Activated T-helper 1 cell treated with anti-CD3 and anti-CD28 coated beads, Interleukin-12 subunit alpha, Interleukin-12 subunit beta, Interleukin-2, Interleukin-4 antibody, amounts not matched to agents 30 ng/mL and 10 ng/mL and 1 ng/mL, durations not matched to agents 14 hours and 24 hours and 36 hours (primary cell): Measurements from ENCODE around the gene TRMT2A. TPM values are rescaled to one million over a fixed set of nuclear protein-coding genes. Genes with fewer than 3 reads are reported as not detected.

Source experiments
- DNase-seq: peaks from one replicate; pipeline ENCODE4 v3.0.0; 2021; ENCODE audit warnings: low spot score
- H3K27ac Mint-ChIP-seq: one replicate; pipeline ENCODE4 v1.8.0; 2021; ENCODE audit warnings: mild to moderate bottlenecking, mixed read lengths
- H3K27me3 Mint-ChIP-seq: one replicate; pipeline ENCODE4 v1.8.0; 2022; ENCODE audit warnings: mild to moderate bottlenecking, moderate library complexity, mixed read lengths; ENCODE audit not compliant: insufficient read depth
- H3K36me3 Mint-ChIP-seq: one replicate; pipeline ENCODE4 v1.8.0; 2021; ENCODE audit warnings: low read depth, mixed read lengths
- H3K4me1 Mint-ChIP-seq: one replicate; pipeline ENCODE4 v1.8.0; 2021; ENCODE audit warnings: low read depth, mixed read lengths
- H3K4me3 Mint-ChIP-seq: one replicate; pipeline ENCODE4 v1.8.0; 2021; ENCODE audit warnings: mild to moderate bottlenecking, moderate library complexity, mixed read lengths
- H3K9me3 Mint-ChIP-seq: one replicate; pipeline ENCODE4 v1.8.0; 2021; ENCODE audit warnings: mixed read lengths
- intact Hi-C: fragments of 100-400 bp; cut with micrococcal nuclease; formaldehyde crosslinking; loops from one replicate; pipeline ENCODE4 v1.15.1; 2024
- total RNA-seq: library from RNA; stranded (reverse); gene quantifications from 2 replicates; pipeline ENCODE4 v1.2.3, GENCODE V29; 2022

Gene TRMT2A
- total RNA-seq, 1 donor from 2014 or later: 142 TPM

GRCh38 chr22:20066617-20067383, 50.2 kb downstream of the TRMT2A start:
- peaks cover 2% of the 10 kb centered on the region for H3K36me3 Mint-ChIP-seq
- H3K4me1 Mint-ChIP-seq: no peaks in the 10 kb centered on the region
- DNase-seq: no peak
- H3K27me3 Mint-ChIP-seq: no peaks in the 10 kb centered on the region
- intact Hi-C loops: no loop called here
- H3K9me3 Mint-ChIP-seq: no peaks in the 10 kb centered on the region
- no peak overlapping the region for H3K4me3 Mint-ChIP-seq
- H3K27ac Mint-ChIP-seq: no peak overlapping the region

DNA sequence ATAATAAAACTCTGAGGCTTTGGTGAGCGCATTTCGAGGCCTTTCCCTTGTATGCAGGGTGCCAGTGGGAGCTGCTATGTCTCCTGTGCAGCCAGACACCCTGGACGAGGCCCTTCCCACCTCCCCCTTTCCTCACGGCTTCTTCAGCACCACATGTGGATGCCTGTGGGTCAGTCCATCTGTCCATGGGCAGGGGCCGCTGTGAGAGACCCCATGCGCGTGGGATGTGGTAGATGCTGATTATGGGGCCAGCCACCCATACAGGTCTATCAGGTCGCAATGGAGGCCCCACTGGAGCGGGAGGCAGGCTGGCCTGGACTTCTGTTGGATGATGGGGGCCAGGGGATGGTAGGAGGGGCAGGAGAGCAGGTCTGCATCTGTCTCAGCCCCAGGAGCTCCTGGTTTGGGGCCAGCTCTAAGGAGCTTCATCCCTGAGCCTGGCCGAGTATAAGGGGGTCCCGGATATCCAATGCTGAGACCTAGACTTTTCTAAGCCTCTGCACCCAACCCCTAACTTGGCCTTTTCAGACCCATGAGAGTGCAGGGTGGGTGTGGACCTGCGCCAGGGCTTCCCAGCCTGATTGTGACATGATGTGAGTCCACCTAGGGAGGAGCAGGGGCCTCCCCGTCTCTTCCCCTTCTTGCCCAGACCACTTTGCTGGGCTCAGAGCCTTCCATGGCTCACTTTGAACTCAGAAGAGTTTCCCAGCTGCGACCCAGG, 51.0 kb downstream of the TRMT2A start:
- no peaks in the 10 kb centered on the region for H3K9me3 Mint-ChIP-seq
- no peaks in the 10 kb centered on the region for H3K4me1 Mint-ChIP-seq
- DNase-seq: no peak
- H3K36me3 Mint-ChIP-seq: peaks cover 2% of the 10 kb centered on the region
- no peak overlapping the region for H3K4me3 Mint-ChIP-seq
- intact Hi-C loops: no loop called here
- no peak overlapping the region for H3K27ac Mint-ChIP-seq
- no peaks in the 10 kb centered on the region for H3K27me3 Mint-ChIP-seq

- no peaks in the 10 kb centered on the region for H3K9me3 Mint-ChIP-seq
- DNase-seq: no peak
- no peak overlapping the region for H3K4me3 Mint-ChIP-seq
- peaks cover 5% of the 10 kb centered on the region for H3K36me3 Mint-ChIP-seq
- H3K4me1 Mint-ChIP-seq: peaks cover under 1% of the 10 kb centered on the region
- H3K27ac Mint-ChIP-seq: no peak overlapping the region
- H3K27me3 Mint-ChIP-seq: no peaks in the 10 kb centered on the region
- intact Hi-C loops: no loop called here
These were observed 52.3 kb downstream of the TRMT2A start for GRCh38 chr22:20064545-20065262.

DNA sequence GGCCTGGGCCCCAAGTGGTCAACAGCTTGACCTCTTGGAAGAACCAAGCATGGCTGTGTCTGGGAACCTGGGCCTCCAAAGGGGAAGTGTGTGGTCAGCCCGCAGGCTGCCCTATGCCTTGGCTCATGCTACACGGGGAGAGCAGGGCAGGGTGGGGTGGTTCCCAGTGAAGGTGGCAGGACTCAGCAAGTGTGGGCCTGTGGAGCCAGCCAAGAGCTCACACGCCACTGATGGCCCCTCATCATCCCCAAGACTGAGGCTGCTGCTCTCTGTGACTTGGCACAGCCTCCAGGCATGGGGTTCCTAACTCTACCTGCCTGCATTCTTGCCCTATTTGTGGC, 52.9 kb downstream of the TRMT2A start:
- intact Hi-C loops: no loop called here
- Mint-ChIP-seq H3K27me3 (no peaks in the 10 kb centered on the region), H3K27ac (no peak overlapping the region), H3K9me3 (no peaks in the 10 kb centered on the region), H3K4me1 (peaks cover 7% of the 10 kb centered on the region), H3K36me3 (peaks cover 5% of the 10 kb centered on the region), H3K4me3 (no peak overlapping the region)
- DNase-seq: no peak

DNA sequence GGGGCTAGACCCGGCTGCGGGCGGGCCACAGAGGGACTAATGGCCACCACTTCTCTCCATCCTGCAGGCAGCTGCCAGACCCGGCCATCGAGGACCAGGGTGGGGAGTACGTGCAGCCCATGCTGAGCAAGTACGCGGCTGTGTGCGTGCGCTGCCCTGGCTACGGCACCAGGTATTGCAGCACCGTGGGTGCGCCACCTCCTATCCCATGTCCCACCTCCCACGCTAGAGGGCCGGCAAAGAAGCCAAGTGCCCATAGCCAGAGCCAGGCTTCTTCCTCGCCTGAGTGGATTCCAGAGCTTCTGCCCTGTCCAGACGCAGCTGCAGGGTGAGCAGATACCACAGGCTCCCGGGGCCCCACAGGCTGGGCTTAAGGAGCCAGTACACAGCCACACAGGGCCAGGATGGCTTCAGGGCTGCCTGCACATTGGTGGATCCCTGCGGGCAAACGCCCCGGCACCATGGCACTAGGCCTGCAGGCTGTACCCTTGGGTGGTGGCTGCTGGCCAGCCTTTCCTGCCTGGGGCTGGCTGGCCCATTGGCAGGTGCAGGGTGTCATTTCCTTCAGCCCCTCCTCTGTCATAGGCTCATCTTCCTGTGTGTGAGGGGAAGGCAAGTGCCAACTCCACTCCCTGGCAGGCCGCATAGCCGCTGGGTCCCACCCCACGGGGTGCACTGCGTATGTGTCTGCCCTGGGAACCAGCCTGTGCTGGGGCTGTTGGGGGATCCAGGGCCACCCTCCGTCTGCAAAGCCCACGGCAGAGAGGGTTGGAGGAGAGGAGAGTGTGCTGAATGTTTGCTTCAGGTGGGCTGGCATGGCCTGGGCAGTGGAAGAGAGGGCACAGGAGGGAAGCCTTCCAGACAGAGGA, 53.5 kb downstream of the TRMT2A start:
- intact Hi-C loops: no loop called here
- H3K27ac Mint-ChIP-seq: no peak overlapping the region

DNA sequence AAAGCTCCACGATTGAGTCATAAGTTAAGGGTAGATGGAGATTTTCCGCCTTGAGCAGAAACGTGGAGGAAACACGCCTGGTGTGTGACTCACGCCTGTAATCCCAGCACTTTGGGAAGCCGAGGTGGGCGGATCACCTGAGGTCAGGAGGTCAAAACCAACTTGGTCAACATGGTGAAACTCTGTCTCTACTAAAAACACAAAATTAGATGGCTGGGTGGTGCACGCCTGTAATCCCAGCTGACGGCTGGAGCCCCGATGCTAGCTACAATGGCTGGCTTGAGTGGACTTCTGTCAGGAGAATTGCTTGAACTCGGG, 54.3 kb downstream of the TRMT2A start:
- no peak for DNase-seq
- intact Hi-C loops: no loop called here
- no peaks in the 10 kb centered on the region for H3K9me3 Mint-ChIP-seq
- peaks cover 11% of the 10 kb centered on the region for H3K36me3 Mint-ChIP-seq
- no peak overlapping the region for H3K27ac Mint-ChIP-seq
- no peak overlapping the region for H3K4me3 Mint-ChIP-seq
- H3K27me3 Mint-ChIP-seq: no peaks in the 10 kb centered on the region
- H3K4me1 Mint-ChIP-seq: peaks cover 12% of the 10 kb centered on the region

More for the DNA sequence above, 53.5 kb downstream of the TRMT2A start:
- peaks cover 10% of the 10 kb centered on the region for H3K36me3 Mint-ChIP-seq
- peaks cover 12% of the 10 kb centered on the region for H3K4me1 Mint-ChIP-seq
- H3K27me3 Mint-ChIP-seq: no peaks in the 10 kb centered on the region
- DNase-seq: no peak
- no peaks in the 10 kb centered on the region for H3K9me3 Mint-ChIP-seq
- H3K4me3 Mint-ChIP-seq: no peak overlapping the region

- DNase-seq: no peak
- H3K36me3 Mint-ChIP-seq: peaks cover 11% of the 10 kb centered on the region
- no peak overlapping the region for H3K4me3 Mint-ChIP-seq
- H3K27me3 Mint-ChIP-seq: no peaks in the 10 kb centered on the region
- H3K4me1 Mint-ChIP-seq: peaks cover 12% of the 10 kb centered on the region
- no peak overlapping the region for H3K27ac Mint-ChIP-seq
- H3K9me3 Mint-ChIP-seq: no peaks in the 10 kb centered on the region
- intact Hi-C loops: no loop called here
These were observed 54.8 kb downstream of the TRMT2A start for GRCh38 chr22:20062043-20062765.

Other genes starting within 250 kb of the TRMT2A start
- 99.4 and 112 TPM in 2 replicates for gene COMT, start 175.5 kb downstream of the TRMT2A start, total RNA-seq
- gene TXNRD2, start 175.4 kb downstream of the TRMT2A start, total RNA-seq: 19.0 and 20.0 TPM in 2 replicates
- gene ARVCF, start 100.4 kb downstream of the TRMT2A start, total RNA-seq: 2.4 and 3.1 TPM in 2 replicates
- 29.2 and 30.0 TPM in 2 replicates for gene TANGO2, start 96.1 kb downstream of the TRMT2A start, total RNA-seq
- gene DGCR8, start 37.0 kb downstream of the TRMT2A start, total RNA-seq: 79.3 and 81.0 TPM in 2 replicates
- 509 and 524 TPM in 2 replicates for gene RANBP1, start 1.1 kb downstream of the TRMT2A start, total RNA-seq
- 83.9 and 92.3 TPM in 2 replicates for gene ZDHHC8, start 14.6 kb upstream of the TRMT2A start, total RNA-seq
- gene CCDC188, start 33.8 kb upstream of the TRMT2A start, total RNA-seq: 0.26 TPM in 1 of 2 replicates, not detected in the other
- 1.7 and 1.9 TPM in 2 replicates for gene RTN4R, start 151.1 kb upstream of the TRMT2A start, total RNA-seq
- gene DGCR6L, start 202.8 kb upstream of the TRMT2A start, total RNA-seq: 35.5 and 40.6 TPM in 2 replicates